Left ventricle myocardium inferior (tissue), 1 donor: ENCODE results near the gene CDC14A. TPM values are rescaled to one million over a fixed set of nuclear protein-coding genes. Genes with fewer than 3 reads are reported as not detected.

Source experiments
- DNase-seq: peaks from one replicate; pipeline ENCODE4 v3.0.0-alpha.2; 2020
- H3K27ac ChIP-seq: fragments of 200-600 bp; replicated peaks from 2 replicates; pipeline ENCODE4 v1.8.0; 2021
- H3K27me3 ChIP-seq: fragments of 200-600 bp; 2 replicates; pipeline ENCODE4 v1.8.0; 2021; ENCODE audit warnings: low read depth
- H3K36me3 ChIP-seq: fragments of 200-600 bp; 2 replicates; pipeline ENCODE4 v1.8.0; 2021
- H3K4me1 ChIP-seq: fragments of 200-600 bp; 2 replicates; pipeline ENCODE4 v1.8.0; 2021
- H3K4me3 ChIP-seq: fragments of 200-600 bp; 2 replicates; pipeline ENCODE4 v1.8.0; 2021; ENCODE audit warnings: mild to moderate bottlenecking, moderate library complexity
- H3K9me3 ChIP-seq: fragments of 200-600 bp; replicated peaks from 2 replicates; pipeline ENCODE4 v1.8.0; 2021
- intact Hi-C: fragments of 100-400 bp; cut with micrococcal nuclease; formaldehyde crosslinking; loops from one replicate; pipeline ENCODE4 v1.11.0; 2022
- total RNA-seq: library from RNA; stranded (reverse); fragmentation: NEBNext Ultra II Directional; extraction: Animal tissue kit (Norgen Biotek cat#: 25700); gene quantifications from one replicate; pipeline ENCODE4 v1.2.1, GENCODE V29; 2021
- TF ChIP-seq, protein P1 (sequence below): fragments of 200-600 bp; IDR thresholded peaks from 2 replicates; pipeline ENCODE4 v1.8.0; 2021; ENCODE audit warnings: antibody characterized with exemption, mild to moderate bottlenecking, borderline replicate concordance
- donor health status: DM: no; HTN: yes; CAD: no; lungs with severe emphysema.

The CDC14A gene
- total RNA-seq, 1 donor from 2014 or later = 2.4 TPM

DNA sequence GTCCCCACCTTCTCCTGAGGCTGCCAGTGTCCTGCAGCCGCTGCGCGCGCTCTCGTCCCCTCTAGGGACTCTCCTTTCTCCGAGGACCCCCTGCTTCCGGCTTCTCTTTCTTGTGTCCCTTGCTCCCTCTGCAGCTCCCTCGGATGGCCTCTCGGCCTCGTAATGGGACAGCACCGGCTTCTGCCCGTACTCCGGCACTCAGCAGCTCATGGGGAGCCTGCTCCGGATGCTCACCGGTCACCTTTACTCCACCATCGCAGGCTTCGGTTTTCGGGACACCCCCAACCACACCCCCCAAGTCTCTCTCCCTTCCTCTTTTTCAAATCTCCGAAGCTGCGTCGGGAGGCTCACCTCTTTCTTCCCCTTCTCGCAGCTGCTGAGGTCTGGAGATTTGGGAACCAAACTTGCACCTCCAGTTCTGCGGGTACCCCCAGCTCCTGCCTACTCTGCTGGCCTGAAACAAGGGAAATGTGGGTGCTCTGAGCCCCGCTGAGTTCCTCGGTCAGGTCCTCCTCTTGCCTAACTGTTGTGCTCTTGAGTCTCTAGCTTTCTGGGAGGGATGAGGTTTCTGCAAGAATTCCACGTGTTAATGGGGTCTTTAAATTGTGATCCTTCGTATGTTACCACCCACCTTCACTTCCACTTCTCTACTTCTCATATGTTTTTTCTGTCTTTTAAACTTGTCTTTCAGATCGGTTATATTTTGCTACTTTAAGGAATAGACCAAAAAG is 930 bp downstream of the CDC14A start:
- Histone ChIP-seq H3K27ac (peak overlapping the region; percentile 95), H3K36me3 (no peaks in the 10 kb centered on the region), H3K9me3 (no peaks in the 10 kb centered on the region), H3K4me1 (peaks cover 65% of the 10 kb centered on the region), H3K27me3 (no peaks in the 10 kb centered on the region), H3K4me3 (peak overlapping the region; percentile 98)
- TF ChIP-seq, protein P1, sequence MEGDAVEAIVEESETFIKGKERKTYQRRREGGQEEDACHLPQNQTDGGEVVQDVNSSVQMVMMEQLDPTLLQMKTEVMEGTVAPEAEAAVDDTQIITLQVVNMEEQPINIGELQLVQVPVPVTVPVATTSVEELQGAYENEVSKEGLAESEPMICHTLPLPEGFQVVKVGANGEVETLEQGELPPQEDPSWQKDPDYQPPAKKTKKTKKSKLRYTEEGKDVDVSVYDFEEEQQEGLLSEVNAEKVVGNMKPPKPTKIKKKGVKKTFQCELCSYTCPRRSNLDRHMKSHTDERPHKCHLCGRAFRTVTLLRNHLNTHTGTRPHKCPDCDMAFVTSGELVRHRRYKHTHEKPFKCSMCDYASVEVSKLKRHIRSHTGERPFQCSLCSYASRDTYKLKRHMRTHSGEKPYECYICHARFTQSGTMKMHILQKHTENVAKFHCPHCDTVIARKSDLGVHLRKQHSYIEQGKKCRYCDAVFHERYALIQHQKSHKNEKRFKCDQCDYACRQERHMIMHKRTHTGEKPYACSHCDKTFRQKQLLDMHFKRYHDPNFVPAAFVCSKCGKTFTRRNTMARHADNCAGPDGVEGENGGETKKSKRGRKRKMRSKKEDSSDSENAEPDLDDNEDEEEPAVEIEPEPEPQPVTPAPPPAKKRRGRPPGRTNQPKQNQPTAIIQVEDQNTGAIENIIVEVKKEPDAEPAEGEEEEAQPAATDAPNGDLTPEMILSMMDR = no peak
- DNase-seq = no peak
- intact Hi-C loops = loop anchor here (10.0 kb wide), 1 partner anchor 92 kb away; no protein-coding TSS in a partner anchor

DNA sequence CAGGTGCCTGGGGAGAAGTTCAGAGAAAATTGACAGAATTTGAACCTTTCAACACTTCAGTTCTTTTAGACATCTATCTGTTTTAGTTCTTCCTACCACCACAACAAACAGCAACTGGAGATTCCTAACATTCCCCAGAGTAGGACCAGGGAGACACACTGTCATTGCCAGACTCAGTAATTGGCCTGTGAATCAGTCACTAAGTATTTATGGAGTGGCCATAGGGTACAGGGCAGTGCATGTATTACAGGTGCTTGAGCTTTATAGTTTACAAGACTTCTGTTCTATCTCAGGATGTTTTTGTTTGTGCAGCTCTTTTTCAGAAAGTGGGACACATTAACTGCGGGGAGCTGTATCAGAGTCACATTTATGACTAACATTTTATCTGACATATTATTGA is 1.7 kb downstream of the CDC14A start:
- H3K4me3 ChIP-seq = peak overlapping the region; percentile 98
- no peaks in the 10 kb centered on the region for H3K9me3 ChIP-seq
- no peaks in the 10 kb centered on the region for H3K36me3 ChIP-seq
- H3K27me3 ChIP-seq = no peaks in the 10 kb centered on the region
- H3K4me1 ChIP-seq = peaks cover 73% of the 10 kb centered on the region
- no peak for DNase-seq
- TF ChIP-seq, protein P1 = no peak
- peak overlapping the region; percentile 0 for H3K27ac ChIP-seq
- intact Hi-C loops = loop anchor here (10.0 kb wide), 1 partner anchor 91 kb away; no protein-coding TSS in a partner anchor

DNA sequence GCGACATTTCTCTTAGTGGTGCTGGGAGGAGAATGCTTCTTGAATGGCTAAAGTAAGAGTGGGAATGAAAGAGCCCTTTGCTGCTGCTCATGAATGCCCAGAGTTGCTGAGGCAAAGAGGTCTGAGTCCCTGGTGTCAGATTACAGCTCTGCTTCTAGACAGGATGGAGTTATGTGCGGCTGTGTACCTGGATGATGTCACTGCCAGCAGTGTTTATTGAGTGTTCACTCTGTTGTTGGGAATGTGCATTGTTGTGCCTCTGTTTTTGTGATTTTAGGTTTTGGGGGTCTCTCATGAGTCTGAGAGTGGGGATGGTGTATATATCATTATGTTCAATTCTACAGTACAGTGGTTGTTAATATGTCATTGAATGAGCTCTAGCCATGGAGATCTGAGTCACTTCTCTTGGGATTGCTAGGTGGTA is 2.7 kb downstream of the CDC14A start:
- no peak for DNase-seq
- no peaks in the 10 kb centered on the region for H3K36me3 ChIP-seq
- H3K4me3 ChIP-seq = peak overlapping the region; percentile 98
- intact Hi-C loops = loop anchor here (10.0 kb wide), 1 partner anchor 90 kb away; no protein-coding TSS in a partner anchor
- TF ChIP-seq, protein P1 = no peak
- peaks cover 83% of the 10 kb centered on the region for H3K4me1 ChIP-seq
- no peak overlapping the region for H3K27ac ChIP-seq
- no peaks in the 10 kb centered on the region for H3K9me3 ChIP-seq
- no peaks in the 10 kb centered on the region for H3K27me3 ChIP-seq

DNA sequence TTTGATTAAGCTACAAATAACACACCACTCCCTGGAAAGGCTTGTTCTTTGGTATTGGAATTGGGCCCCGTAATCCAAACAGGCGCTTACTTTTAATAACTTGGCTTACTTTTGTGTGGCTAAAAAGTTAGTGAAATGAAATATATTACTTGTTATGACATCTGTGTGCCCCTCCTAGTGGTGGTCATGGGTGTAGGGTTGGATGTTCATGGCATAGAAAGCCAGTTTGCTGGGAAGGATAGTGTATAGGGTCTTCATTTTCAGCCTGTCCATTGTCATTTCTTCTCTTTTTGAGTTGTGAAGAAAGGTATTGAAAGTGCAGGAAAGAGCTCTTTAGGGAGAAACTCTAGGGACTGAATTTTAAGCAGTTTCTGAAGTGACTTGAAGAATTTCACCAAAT is 5.9 kb downstream of the CDC14A start:
- Histone ChIP-seq H3K36me3 (no peaks in the 10 kb centered on the region), H3K27ac (peak overlapping the region; percentile 50), H3K4me3 (no peak overlapping the region), H3K27me3 (no peaks in the 10 kb centered on the region), H3K4me1 (peaks cover 80% of the 10 kb centered on the region), H3K9me3 (no peaks in the 10 kb centered on the region)
- DNase-seq = no peak
- intact Hi-C loops = loop anchor here (10.0 kb wide), 1 partner anchor 87 kb away; no protein-coding TSS in a partner anchor
- TF ChIP-seq, protein P1 = peak; percentile 41

DNA sequence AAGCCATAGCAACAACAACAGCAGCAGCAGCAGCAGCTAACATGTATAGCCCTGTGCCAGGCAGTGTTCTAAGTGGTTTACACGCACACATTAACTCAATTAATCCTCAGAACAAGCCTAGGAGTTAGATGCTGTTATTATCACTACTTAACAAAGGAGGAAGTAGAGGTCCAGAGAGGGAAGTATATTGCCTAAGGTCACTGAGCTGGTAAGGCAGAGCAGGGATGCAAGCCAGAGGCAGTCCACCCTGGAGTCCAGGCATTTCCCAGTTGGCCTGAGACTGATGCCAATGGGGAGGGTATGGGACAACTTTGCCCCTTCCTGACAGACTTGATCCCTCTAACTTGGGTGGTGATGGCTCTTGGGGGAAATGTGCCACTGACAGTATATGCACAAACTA is 6.8 kb downstream of the CDC14A start:
- H3K4me3 ChIP-seq = no peak overlapping the region
- no peaks in the 10 kb centered on the region for H3K36me3 ChIP-seq
- TF ChIP-seq, protein P1 = no peak
- peaks cover 71% of the 10 kb centered on the region for H3K4me1 ChIP-seq
- no peak overlapping the region for H3K27ac ChIP-seq
- DNase-seq = no peak
- H3K27me3 ChIP-seq = no peaks in the 10 kb centered on the region
- H3K9me3 ChIP-seq = no peaks in the 10 kb centered on the region
- intact Hi-C loops = loop anchor here (10.0 kb wide), 1 partner anchor 86 kb away; no protein-coding TSS in a partner anchor
